Putamen (tissue), 1 donor: Measurements from ENCODE around the gene CILP2.

Experiments
- DNase-seq: peaks from one replicate; pipeline ENCODE4 v3.0.0-alpha.2; 2016; ENCODE audit warnings: low spot score

The CILP2 gene

DNA sequence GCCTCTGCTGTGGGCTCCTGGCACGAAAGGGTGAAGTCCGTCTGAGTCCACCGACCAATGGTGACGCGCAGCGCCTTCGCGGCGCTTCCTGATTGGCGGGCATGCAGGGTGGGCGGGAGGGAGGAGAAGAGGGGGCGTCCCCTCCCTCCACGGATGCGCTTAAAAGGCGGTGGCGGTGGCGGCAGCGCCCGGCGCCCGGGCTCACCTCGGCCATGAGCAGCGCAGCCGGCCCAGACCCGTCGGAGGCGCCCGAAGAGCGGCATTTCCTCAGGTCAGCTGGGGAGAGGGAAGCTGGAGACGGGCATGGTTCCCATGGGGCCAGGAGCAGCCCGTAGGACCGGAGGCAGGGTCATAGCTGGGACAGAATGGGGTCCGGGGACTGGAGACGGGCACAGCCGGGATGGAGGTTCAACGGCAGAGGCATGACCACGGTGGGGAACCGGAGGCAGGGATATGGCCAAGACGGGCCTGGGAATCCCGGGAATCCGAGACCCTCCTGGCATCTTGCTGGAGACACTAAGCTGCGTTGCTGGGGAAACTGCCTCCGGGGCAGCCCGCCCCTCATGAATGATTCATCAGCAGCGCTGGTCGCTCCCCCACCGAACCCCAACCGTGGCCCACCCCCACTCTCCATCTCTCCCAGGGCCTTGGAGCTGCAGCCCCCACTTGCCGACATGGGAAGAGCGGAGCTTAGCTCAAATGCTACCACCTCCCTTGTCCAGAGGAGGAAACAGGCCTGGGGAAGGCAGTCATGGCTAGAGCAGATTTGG is 9.2 kb upstream of the CILP2 start, which contains the start of gene YJEFN3:
Gene YJEFN3, plus strand, starts transcription at position 191 of the 770 bp plus-strand sequence. Its CDS starts 22 bp downstream, at position 213.
- peak; percentile 77 for DNase-seq

DNA sequence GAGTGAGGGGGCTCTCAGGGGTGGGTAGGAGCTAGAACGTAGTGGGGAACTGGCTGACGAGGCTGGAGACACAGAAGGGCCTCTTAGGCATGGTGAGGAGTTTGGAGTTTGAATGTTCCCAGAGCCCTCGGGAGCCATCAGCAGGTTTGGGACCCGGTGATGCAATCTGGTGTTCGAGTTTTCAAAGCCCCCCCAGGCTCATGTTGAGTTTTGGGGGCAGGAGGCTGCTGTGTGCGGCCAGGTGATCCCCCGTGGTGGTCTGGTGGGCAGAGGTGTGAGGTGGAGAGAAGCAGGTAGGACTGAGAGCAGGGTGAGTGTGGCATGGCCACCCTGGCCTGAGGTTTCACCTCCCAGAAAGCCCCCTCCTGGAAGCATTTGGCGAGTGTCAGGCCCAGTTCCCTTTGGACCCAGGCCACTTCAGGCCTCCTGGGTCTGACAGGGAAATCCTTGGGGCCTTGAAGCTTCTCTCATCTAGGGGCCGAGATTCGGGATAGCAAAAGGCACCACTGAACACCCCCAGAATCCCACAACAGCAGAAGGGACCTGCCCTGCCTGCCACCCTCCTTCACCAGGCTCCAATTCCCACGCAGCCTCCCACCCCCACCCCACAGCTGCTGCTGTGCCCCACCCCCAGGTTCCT is 8.2 kb upstream of the CILP2 start:
- peak; percentile 31 for DNase-seq

DNA sequence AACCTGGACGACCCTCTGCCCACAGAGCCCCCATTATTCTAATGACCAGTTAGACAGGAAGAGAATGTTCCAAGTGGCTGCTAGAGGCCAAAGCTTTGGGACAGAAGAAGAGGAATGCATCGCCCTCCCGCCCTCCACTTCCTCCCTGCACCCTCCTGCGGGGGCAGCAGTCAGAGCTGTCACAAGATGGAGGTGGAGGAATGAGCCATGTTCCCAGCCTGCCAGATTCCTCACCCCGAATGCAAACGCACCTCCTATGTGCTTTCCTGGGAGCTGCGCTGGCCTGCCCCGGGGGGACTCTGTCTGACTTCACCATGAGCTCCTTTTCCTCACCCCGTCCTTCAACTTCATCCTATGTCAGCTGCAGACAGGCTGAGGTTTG is 7.7 kb upstream of the CILP2 start:
- DNase-seq: peak; percentile 70

DNA sequence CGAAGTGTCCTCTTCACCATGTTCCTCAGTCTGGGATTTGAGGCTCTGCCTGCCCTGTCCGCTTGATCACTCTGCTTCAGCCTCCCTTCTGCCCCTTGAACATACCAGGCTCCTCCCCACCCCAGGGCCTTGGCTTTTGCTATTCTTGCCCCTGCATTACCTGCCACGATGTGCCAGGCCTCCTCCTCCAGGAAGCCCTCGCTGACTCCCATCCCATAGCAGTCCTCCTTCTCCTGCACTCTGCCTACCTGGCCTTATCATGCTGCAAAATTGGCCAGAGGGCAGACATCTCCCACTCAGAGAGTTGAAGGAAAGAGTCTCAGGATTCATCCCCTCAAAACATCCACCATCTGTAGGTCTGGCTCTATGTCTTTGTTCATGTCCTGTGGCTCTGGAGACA is 7.2 kb upstream of the CILP2 start:
- DNase-seq: no peak

DNA sequence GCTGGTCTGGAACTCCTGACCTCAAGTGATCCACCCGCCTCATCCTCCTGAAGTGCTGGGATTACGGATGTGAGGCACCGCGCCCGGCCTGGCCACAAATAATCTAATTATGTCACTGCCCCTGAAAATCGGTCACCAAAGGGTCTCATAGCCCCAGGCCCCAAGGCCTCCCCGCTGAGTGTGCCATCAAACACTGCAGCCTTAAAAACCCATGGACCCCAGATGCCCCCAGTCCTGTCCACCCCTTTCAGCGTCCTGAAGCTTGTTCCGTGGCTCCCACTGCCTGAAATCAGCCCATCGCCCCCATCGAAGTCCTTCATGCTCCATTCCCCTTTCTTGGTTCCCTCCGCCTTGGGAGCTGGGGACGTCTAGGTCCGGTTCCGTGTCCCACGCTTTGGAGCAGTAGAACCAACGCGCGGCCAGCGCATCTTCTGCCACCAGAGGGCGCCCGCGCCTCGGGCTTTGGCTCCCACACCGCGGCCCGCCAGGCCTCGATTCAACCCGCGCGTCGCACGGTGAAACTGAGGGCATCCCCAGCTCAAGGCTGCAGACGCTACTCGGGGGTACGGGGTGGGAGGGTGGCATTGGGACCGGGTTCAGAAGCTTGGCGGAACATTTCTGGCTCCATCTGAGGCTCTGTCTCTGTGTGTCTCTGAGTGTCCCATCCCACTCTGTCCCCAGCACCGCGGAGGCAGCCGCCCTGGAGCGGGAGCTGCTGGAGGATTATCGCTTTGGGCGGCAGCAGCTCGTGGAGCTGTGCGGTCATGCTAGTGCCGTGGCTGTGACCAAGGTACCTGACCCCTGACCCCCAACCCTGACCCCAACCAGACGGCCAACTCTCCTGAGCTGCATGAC is 5.9 kb upstream of the CILP2 start:
- DNase-seq: peak; percentile 64

DNA sequence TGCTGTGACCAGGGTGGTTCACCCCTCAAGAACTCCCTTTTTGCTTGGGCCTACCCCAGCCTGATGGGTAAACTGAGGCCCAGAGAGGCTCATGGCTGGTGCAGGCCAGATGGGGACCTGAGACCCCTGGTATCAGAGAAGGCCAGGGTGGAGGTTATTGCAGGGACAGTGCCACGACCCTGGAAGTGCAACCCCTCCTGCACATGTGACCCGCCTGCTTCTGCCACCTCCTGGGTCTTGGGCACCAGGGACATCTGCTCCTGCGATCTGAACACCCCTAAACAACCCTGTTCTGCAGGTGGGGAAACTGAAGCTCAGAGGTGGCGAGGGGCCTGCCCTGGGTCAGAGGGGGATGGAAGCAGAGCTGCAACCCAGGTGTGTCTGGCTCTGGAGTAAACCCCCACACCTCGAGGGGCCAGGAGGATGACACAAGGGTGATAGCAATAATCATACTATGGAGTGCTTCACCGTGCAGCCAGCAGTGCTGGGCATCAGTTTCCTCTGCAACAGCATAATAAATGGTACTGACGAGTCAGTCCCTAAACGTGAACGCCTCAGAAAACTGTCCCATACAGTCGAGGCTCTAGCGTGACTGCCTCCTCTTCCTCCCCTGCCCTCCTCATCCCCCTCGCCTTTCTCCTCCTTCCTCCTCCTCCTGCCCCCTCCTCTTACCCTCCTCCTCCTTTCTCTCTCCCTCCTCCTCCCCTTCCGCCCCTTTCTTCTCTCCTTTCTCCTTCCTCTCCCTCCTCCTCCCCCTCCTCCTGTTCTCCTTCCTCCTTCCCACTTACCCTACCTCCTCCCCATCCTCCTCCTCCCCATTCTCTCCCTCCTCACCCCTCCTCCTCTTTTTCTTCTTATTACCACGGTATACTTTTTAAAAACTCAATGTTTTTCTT is 5.0 kb upstream of the CILP2 start:
- no peak for DNase-seq

DNA sequence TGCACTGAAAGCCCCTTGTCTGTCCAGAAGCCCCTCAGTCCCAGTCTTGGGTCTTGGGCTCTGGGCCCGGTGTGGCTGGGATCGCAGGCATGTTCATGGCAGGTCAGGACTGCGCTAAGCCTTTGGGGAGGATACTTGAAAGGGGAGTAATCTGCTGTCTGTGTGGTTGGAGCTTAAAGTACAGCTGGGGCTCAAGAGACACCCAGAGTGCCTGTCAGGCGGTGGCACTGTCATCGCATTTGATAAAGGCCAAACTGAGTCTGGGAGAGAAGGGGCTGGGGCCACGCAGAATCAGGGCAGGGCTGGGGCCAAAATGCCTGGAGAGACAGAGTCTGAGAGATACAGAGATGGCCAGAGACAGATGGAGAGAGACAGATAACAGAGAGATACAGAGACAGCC is 4.2 kb upstream of the CILP2 start:
- DNase-seq: no peak

DNA sequence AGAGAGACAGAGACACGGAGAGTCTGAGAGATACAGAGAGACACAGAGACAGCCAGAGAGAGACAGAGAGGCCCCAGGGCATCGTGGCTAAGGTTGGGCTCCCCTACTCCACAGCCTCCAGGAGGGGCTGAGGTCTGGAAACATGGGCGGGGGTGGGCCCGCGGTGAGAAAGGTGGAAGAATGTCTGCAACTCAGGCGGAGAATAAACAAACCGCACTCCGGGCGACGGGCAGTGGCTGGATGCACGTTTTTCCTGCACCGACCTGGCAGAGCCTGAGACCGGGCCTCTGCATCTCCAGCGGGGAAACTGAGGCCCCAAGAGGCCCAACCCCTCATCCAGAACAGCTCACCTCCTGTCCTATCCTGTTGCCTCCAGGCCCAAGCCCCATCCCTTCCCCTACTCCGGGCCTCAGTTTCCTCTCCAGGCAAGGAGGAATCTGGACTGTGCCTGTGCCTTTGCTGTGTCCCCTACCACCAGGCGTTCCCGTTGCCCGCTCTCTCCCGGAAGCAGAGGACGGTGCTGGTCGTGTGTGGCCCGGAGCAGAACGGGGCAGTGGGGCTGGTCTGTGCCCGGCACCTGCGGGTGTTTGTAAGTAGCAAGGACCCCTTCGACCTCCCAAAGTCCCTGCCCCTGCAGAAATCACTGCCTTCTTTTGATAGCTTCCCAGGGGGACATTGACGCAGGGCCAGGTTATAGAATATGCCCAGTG is 3.4 kb upstream of the CILP2 start:
- DNase-seq: no peak

DNA sequence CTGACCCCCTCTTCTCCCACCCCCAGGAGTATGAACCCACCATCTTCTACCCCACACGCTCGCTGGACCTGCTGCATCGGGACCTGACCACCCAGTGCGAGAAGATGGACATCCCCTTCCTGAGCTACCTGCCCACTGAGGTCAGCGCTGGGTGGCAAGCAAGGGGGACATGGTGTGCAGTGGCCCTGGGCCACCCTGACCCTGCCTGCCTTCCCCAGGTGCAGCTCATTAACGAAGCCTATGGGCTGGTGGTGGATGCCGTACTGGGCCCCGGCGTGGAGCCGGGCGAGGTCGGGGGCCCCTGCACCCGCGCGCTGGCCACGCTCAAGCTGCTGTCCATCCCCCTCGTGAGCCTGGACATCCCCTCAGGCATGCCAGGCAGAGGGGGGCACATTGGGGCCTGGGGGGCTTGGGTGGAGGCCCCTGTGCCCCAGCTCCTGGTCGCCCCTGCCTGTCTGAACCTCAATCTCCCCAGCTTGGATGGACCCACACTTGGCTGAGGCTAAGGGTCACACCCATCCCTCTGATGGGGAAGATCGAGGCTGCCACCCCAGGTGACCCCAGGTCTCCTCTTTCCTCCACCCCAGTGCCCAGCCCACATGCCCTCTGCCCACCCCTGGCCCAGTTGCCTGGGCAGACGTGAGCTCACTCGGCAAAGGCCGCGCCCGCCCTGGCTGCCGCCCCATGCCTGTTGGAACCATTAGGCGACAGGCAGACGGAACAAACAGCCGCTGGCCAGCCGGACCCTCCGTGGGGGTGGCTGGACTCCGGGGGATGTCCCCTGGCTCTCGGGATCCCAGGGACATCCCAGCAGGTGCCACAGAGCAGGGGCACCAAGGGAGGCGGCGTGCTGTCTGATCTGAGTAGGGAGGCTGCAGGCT is 2.5 kb upstream of the CILP2 start:
- no peak for DNase-seq

DNA sequence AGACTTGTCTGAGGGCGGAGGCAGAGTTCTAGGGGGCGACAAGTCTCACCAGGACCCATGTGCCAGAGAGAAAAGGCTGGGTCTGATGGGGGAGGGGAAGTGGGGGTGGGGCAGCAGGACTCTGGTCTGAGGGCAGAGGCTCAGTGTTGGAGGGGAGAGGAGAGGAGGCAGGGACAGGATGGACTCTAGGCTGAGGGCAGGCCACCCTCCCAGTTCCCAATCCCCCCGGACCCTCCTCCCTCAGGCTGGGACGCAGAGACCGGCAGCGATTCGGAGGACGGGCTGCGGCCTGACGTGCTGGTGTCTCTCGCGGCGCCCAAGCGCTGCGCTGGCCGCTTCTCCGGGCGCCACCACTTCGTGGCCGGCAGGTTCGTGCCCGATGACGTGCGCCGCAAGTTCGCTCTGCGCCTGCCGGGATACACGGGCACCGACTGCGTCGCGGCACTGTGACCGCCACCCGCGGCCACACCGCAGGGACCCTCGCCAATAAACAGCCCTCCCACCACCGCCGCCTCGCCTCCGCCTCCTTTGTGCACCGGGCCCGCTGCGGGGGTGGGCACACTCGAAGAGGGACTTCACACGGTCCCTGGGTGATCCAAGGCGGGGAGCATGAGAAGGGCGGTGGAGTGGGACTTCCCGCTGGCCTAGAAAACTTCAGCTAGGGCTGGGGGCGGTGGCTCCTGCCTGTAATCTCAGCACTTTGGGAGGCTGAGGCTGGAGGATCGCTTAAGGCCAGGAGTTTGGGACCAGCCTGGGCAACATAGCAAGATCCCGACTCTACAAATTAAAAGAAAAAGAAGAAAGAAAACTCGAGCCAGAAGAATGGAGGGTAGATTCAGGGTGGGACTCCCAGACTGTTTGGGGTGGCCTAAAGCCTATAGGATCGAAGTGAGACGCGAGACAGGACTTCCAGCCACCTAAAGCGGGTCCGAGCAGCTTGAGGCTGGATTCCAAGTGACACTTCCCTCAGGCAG is 703 bp upstream of the CILP2 start:
- DNase-seq: no peak

DNA sequence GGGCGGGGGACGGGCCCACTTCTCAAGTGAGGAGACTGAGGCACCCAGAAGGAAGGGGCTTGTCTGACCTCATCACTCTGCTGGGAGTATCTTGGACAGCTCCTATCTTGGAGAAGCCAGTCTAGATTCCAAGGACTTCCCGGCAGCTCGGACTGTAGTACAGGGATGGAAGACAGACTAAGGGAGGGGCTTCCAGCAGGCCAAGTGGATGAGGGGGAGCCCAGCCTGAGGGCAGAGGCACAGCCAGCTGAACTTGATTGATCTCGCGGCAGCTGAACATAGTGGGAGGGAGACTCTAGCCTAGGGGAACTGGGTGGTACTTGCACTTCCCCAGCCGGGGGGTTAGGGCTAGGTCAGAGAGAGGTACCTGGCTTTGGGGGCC is 711 bp downstream of the CILP2 start:
- no peak for DNase-seq

DNA sequence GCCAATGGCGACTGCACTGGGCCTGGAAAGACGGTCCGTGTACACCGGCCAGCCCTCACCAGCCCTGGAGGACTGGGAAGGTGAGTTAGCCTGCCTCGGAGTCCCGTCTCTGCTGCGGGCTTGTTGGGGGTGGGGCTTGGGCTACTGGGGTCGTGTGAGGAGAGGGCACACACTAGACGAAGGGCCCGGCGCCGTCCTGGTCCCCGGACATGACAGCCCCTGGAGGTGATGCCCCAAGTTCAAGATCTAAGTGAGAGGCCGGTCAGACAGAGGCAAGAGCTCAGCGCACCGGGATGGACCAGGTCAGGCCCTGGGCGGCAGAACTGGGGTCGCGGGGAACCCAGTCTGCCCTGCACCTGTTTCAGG is 1.6 kb downstream of the CILP2 start:
- no peak for DNase-seq

DNA sequence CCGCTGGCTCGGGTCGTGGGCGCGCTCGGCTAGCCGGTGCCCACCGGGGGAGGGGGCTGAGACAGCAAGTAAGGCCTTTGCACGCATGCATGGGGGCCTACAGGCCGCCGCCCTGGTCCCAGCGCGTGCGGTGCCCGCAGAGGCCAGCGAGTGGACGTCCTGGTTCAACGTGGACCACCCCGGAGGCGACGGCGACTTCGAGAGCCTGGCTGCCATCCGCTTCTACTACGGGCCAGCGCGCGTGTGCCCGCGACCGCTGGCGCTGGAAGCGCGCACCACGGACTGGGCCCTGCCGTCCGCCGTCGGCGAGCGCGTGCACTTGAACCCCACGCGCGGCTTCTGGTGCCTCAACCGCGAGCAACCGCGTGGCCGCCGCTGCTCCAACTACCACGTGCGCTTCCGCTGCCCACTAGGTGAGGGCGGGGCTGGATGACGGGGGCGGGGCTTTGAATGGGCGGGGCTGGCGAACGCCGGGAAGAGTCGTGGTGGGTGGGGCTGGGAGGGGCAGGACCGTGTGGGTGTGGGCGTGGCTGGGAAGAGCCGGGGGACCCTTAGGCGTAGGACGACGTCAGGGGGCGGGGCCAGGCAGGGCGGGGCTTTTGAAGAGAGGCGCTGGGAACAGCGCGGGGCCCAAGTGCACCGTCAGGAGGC is 2.1 kb downstream of the CILP2 start:
- peak; percentile 30 for DNase-seq

DNA sequence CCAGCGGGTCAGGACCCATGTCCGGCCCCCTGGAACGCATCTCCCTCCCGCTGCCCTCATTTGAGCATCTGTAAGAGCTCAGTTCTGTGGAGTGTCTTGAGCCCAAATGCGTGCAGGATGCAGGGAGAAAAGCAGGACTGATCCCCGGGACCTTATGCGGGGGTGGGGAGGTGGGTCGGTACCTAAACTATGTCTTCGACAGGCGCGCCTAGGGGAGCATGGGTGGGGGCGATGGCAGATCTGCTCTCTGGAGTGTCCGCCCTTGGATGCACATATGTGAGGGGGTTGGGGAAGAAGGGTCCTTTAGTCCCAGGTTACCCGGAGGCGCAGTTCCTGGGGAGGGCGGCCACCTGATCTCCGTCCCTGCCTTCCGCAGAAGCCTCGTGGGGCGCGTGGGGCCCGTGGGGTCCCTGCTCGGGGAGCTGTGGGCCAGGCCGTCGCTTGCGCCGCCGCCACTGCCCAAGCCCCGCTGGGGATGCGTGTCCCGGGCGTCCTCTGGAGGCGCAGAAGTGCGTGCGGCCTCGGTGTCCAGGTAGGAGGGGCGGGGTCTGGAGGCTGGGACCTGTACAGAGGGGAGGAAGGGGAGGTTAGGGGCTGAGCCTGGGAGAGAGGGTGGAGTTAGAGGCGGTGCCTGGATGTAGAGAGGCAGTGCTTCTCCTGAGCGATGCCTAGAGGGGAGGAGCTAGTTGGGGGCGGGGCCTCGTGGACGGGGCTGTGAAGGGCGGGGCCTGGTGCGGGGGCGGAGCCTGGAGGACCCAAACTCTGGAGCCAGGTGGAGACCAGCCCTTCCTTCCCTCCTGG is 2.9 kb downstream of the CILP2 start:
- no peak for DNase-seq

DNA sequence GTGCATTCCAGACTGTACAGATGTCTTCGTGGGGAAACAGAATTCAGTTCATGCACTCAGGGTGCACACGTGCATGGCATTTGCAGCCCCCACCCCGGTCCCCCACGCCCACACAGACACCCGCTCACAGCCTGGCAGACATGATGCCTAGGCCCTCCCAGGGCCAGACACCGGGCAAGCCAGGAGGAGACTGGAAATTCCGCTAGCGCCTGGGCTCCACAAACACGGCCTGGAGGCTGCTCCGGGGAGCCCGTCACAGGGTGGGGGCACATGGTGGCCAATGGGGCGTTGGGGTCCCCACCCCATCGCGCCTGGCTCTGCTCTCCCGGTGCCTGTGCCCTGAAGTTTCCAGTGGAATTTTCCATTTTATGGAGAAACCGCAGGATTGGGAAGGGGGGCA is 3.6 kb downstream of the CILP2 start:
- no peak for DNase-seq

DNA sequence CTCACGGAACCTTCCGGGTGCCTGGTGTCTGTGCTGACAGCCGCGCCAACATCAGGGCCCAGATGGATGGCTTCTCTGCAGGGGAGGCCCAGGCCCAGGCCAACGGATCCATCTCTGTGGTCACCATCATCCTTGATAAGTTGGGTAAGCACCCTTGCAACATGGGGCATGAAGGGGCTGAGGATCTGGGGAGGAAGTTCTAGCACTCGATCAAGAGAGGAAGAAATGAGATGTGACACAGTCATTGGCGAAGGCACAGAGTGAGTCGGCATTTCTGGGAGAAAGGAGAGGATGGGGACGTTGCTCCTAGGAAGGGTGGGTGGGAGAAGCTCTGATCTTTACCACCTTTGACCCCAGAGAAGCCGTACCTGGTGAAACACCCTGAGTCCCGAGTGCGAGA is 4.4 kb downstream of the CILP2 start:
- DNase-seq: no peak

DNA sequence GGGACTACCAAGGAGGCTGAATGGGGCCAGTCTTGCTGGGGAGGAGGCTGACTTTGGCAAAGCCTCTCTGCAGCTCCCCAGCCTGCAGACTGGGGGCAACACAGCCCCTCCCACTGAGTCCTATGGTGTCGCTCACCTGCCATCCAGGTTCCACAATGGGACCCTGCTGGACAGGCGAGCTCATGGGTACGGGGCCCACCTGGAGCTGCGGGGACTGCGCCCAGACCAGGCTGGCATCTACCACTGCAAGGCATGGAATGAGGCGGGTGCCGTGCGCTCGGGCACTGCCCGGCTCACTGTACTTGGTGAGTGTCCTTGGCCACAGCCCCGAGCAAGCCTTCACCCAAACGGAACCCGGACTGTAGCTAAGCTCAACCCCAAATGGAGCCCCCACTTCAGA is 5.0 kb downstream of the CILP2 start:
- no peak for DNase-seq

DNA sequence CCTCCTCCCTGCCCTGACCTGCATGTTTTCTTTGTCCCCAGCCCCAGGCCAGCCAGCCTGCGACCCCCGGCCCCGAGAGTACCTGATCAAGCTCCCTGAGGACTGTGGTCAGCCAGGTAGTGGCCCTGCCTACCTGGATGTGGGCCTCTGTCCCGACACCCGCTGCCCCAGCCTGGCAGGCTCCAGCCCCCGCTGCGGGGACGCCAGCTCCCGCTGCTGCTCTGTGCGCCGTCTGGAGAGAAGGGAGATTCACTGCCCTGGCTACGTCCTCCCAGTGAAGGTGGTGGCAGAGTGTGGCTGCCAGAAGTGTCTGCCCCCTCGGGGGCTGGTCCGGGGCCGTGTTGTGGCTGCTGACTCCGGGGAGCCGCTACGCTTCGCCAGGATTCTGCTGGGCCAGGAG is 5.6 kb downstream of the CILP2 start:
- DNase-seq: no peak
